Ishikawa (cell line): ENCODE data around the gene SLC22A31.
A peak's percentile ranks its signal among the peaks of the same experiment; 100 is the strongest.

Experiments
- CEBPB ChIP-seq: IDR thresholded peaks from 2 replicates; pipeline ENCODE4 v1.6.1; 2012
- CREB1 ChIP-seq: IDR thresholded peaks from 2 replicates; pipeline ENCODE4 v1.6.1; 2012; ENCODE audit warnings: low read depth
- EGR1 ChIP-seq: IDR thresholded peaks from 2 replicates; pipeline ENCODE4 v1.6.1; 2012
- EP300 ChIP-seq: IDR thresholded peaks from 2 replicates; pipeline ENCODE4 v1.6.1; 2012; ENCODE audit warnings: borderline replicate concordance
- FOXM1 ChIP-seq: IDR thresholded peaks from 2 replicates; pipeline ENCODE4 v1.6.1; 2012; ENCODE audit warnings: low read depth, borderline replicate concordance
- MAX ChIP-seq: IDR thresholded peaks from 2 replicates; pipeline ENCODE4 v1.6.1; 2012
- NFIC ChIP-seq: IDR thresholded peaks from 2 replicates; pipeline ENCODE4 v1.6.1; 2012
- RAD21 ChIP-seq: IDR thresholded peaks from 2 replicates; pipeline ENCODE4 v1.6.1; 2012; ENCODE audit warnings: low read depth
- REST ChIP-seq: IDR thresholded peaks from 2 replicates; pipeline ENCODE4 v1.6.1; 2012; ENCODE audit warnings: low read depth, mild to moderate bottlenecking
- TAF1 ChIP-seq: IDR thresholded peaks from 2 replicates; pipeline ENCODE4 v1.6.1; 2012; ENCODE audit warnings: low read depth, mild to moderate bottlenecking
- TCF12 ChIP-seq: IDR thresholded peaks from 2 replicates; pipeline ENCODE4 v1.6.1; 2012; ENCODE audit warnings: low read depth
- TEAD4 ChIP-seq: IDR thresholded peaks from 2 replicates; pipeline ENCODE4 v1.6.1; 2012
- USF1 ChIP-seq: IDR thresholded peaks from 2 replicates; pipeline ENCODE4 v1.6.1; 2012
- YY1 ChIP-seq: IDR thresholded peaks from 2 replicates; pipeline ENCODE4 v1.6.1; 2012; ENCODE audit warnings: low read depth
- ZBTB7A ChIP-seq: IDR thresholded peaks from 2 replicates; pipeline ENCODE4 v1.6.1; 2012; ENCODE audit warnings: low read depth

The SLC22A31 gene

GRCh38 chr16:89189358-89190025, 10.8 kb downstream of the SLC22A31 start:
- TF ChIP-seq TCF12 (no peak), ZBTB7A (no peak), USF1 (no peak), TEAD4 (no peak), MAX (no peak), YY1 (no peak), TAF1 (no peak), FOXM1 (no peak), RAD21 (no peak), REST (no peak)

GRCh38 chr16:89187770-89188392, 12.5 kb downstream of the SLC22A31 start:
- no peak for TF ChIP-seq TAF1
- TF ChIP-seq EP300: no peak
- no peak for TF ChIP-seq RAD21
- no peak for TF ChIP-seq ZBTB7A
- no peak for TF ChIP-seq EGR1
- no peak for TF ChIP-seq MAX
- no peak for TF ChIP-seq CREB1
- TF ChIP-seq USF1: no peak
- TF ChIP-seq YY1: no peak
- TF ChIP-seq NFIC: no peak
- TF ChIP-seq CEBPB: no peak
- no peak for TF ChIP-seq TEAD4
- TF ChIP-seq FOXM1: no peak
- TF ChIP-seq REST: no peak
- no peak for TF ChIP-seq TCF12

- TF ChIP-seq CEBPB (no peak), RAD21 (no peak), EP300 (no peak), TCF12 (no peak), EGR1 (peak; percentile 53; the same call in 1 of the 2 replicates), TEAD4 (no peak), FOXM1 (no peak), USF1 (no peak)
These were observed 13.1 kb downstream of the SLC22A31 start for GRCh38 chr16:89187032-89187769.

- TF ChIP-seq FOXM1: no peak
- TF ChIP-seq RAD21: no peak
- TF ChIP-seq TEAD4: no peak
- TF ChIP-seq CREB1: no peak
- TF ChIP-seq TCF12: no peak
- no peak for TF ChIP-seq NFIC
- TF ChIP-seq USF1: no peak
- TF ChIP-seq YY1: no peak
- TF ChIP-seq EP300: no peak
- no peak for TF ChIP-seq CEBPB
- no peak for TF ChIP-seq TAF1
These were observed 15.2 kb downstream of the SLC22A31 start for GRCh38 chr16:89184933-89185794.
